HepG2 (cell line): ENCODE data around the gene DNAJB12. TPM values are rescaled to one million over a fixed set of nuclear protein-coding genes. Genes with fewer than 3 reads are reported as not detected.

ENCODE experiments used
- ATAC-seq: fragments of 200-7000 bp; cut with Tn5 transposase; 3 replicates; pipeline ENCODE4 v1.9.1; 2020; ENCODE audit warnings: mild to moderate bottlenecking, moderate library complexity
- BruUV-seq: library from RNA; stranded (reverse); fragments of 400-500 nt; replicated peaks from 2 replicates; lab custom pipeline; 2021; lab: Mats Ljungman, UMichigan
- CTCF ChIA-PET: fragments of 300-600 bp; formaldehyde crosslinking; extraction: SDS; loops from one replicate; lab custom pipeline; 2021; ENCODE audit warnings: low total read pairs, inconsistent platforms, low intra/inter-chr PET ratio; lab: Yijun Ruan, JAX
- POLR2A ChIA-PET: fragments of 350-600 bp; sonication (Branson Sonifier 250); formaldehyde crosslinking; loops from one replicate; lab custom pipeline; 2020; ENCODE audit warnings: antibody characterized with exemption, inconsistent platforms; lab: Yijun Ruan, JAX
- DNase-seq: peaks from one replicate; pipeline ENCODE4 v3.0.0-alpha.2; 2015; ENCODE audit warnings: low spot score
- FAIRE-seq: peaks from 3 replicates; lab custom pipeline; 2011; peaks lifted over from hg19 to GRCh38; lab: Jason Lieb, UNC
- H2AFZ ChIP-seq: one replicate; pipeline ENCODE4 v1.6.1; 2011; ENCODE audit warnings: low read length, inconsistent platforms
- H3K27ac ChIP-seq: fragments of 300-600 bp; 3 replicates; pipeline ENCODE4 v1.8.0; 2011; ENCODE audit warnings: mixed run types, mild to moderate bottlenecking, mixed read lengths, low read length, inconsistent platforms; ENCODE audit not compliant: insufficient read depth; ENCODE audit errors: extremely low read length
- H3K27me3 ChIP-seq, 2 experiments: fragments of 200-600 bp in 1 of 2; 2 replicates in 1 of 2; 3 replicates in 1 of 2; pipeline versions ENCODE4 v1.6.0 to v1.8.0; 2011; ENCODE audit warnings: low read length in 2 of 2, mild to moderate bottlenecking in 2 of 2, moderate library complexity in 2 of 2, inconsistent platforms in 1 of 2; ENCODE audit not compliant: insufficient read depth in 2 of 2, control insufficient read depth in 1 of 2
- H3K36me3 ChIP-seq, 2 experiments: fragments of 200-600 bp in 1 of 2; replicated peaks in 1 of 2; 2 replicates in 1 of 2; 3 replicates in 1 of 2; pipeline versions ENCODE4 v1.5.1 to v1.8.0; 2011; ENCODE audit warnings: low read length in 2 of 2, inconsistent platforms in 1 of 2; ENCODE audit not compliant: insufficient read depth in 2 of 2, control insufficient read depth in 1 of 2
- H3K4me1 ChIP-seq: 2 replicates; pipeline ENCODE4 v1.5.1; 2012; ENCODE audit warnings: low read length, inconsistent platforms; ENCODE audit not compliant: insufficient read depth
- H3K4me2 ChIP-seq: 2 replicates; pipeline ENCODE4 v1.6.0; 2011; ENCODE audit warnings: low read depth, low read length, inconsistent platforms
- H3K4me3 ChIP-seq, 3 experiments: fragments of 200-600 bp in 1 of 3; sonication (generic), shearing (Covaris generic) in 1 of 3; replicated peaks in 1 of 3; 2 replicates each; pipeline ENCODE4 v1.5.1; 2011 to 2016; ENCODE audit warnings: low read length in 3 of 3, inconsistent platforms in 2 of 3, low read depth in 2 of 3, mild to moderate bottlenecking in 2 of 3, control low read depth in 1 of 3, mixed read lengths in 1 of 3; ENCODE audit not compliant: insufficient read depth in 1 of 3
- H3K79me2 ChIP-seq: one replicate; pipeline ENCODE4 v1.6.1; 2011; ENCODE audit warnings: low read length, inconsistent platforms; ENCODE audit not compliant: insufficient read depth
- H3K9ac ChIP-seq: 2 replicates; pipeline ENCODE4 v1.6.0; 2011; ENCODE audit warnings: mild to moderate bottlenecking, low read depth, low read length, inconsistent platforms; ENCODE audit not compliant: insufficient read depth
- H3K9me3 ChIP-seq: 2 replicates; pipeline ENCODE4 v1.5.1; 2012; ENCODE audit warnings: mild to moderate bottlenecking, low read length
- H4K20me1 ChIP-seq: 2 replicates; pipeline ENCODE4 v1.6.0; 2011; ENCODE audit warnings: inconsistent platforms, mild to moderate bottlenecking, low read length, moderate library complexity; ENCODE audit not compliant: insufficient read depth
- ARID2 ChIP-seq: sonication (generic); formaldehyde crosslinking; IDR thresholded peaks from 2 replicates; pipeline ENCODE4 v1.8.1; 2022; ENCODE audit warnings: mild to moderate bottlenecking, missing genetic modification reagents, borderline replicate concordance
- ELF3 ChIP-seq: IDR thresholded peaks from 2 replicates; pipeline ENCODE4 v1.6.1; 2016; ENCODE audit warnings: missing genetic modification reagents, missing compliant biosample characterization
- HOXA3 ChIP-seq: sonication (generic); formaldehyde crosslinking; IDR thresholded peaks from 2 replicates; pipeline ENCODE4 v1.5.0; 2020; ENCODE audit warnings: missing genetic modification reagents
- MXI1 ChIP-seq: IDR thresholded peaks from 3 replicates; pipeline ENCODE4 v1.6.1; 2012; ENCODE audit warnings: low read depth, low read length, inconsistent platforms, borderline replicate concordance
- SMARCC2 ChIP-seq: fragments of 450-650 bp; IDR thresholded peaks from 2 replicates; pipeline ENCODE4 v1.6.1; 2017; ENCODE audit warnings: antibody characterized with exemption, mild to moderate bottlenecking
- SMARCE1 ChIP-seq: fragments of 450-650 bp; IDR thresholded peaks from 2 replicates; pipeline ENCODE4 v1.6.1; 2017; ENCODE audit warnings: borderline replicate concordance
- TBX2 ChIP-seq: sonication (generic); formaldehyde crosslinking; IDR thresholded peaks from 2 replicates; pipeline ENCODE4 v1.5.0; 2020; ENCODE audit warnings: missing genetic modification reagents, mild to moderate bottlenecking, borderline replicate concordance
- ZBTB40 ChIP-seq, 2 experiments: fragments of 450-650 bp in 1 of 2; sonication (generic) in 1 of 2; formaldehyde crosslinking in 1 of 2; IDR thresholded peaks; 2 replicates each; pipeline versions ENCODE4 v1.6.1 to v1.8.0; 2016 to 2022; ENCODE audit warnings: antibody characterized with exemption in 1 of 2, mild to moderate bottlenecking in 1 of 2, missing genetic modification reagents in 1 of 2
- ZNF251 ChIP-seq: sonication (generic); formaldehyde crosslinking; IDR thresholded peaks from 2 replicates; pipeline ENCODE4 v1.9.0; 2021; ENCODE audit warnings: mild to moderate bottlenecking, missing genetic modification reagents
- ZNF556 ChIP-seq: sonication (generic); formaldehyde crosslinking; IDR thresholded peaks from 2 replicates; pipeline ENCODE4 v1.4.0; 2020; ENCODE audit warnings: mild to moderate bottlenecking, missing genetic modification reagents, borderline replicate concordance
- ZNF567 ChIP-seq: sonication (generic); formaldehyde crosslinking; IDR thresholded peaks from 2 replicates; pipeline ENCODE4 v1.8.1; 2023; ENCODE audit warnings: mild to moderate bottlenecking, missing genetic modification reagents, borderline replicate concordance
- ZNF570 ChIP-seq: sonication (generic); formaldehyde crosslinking; IDR thresholded peaks from 2 replicates; pipeline ENCODE4 v1.4.0; 2020; ENCODE audit warnings: mild to moderate bottlenecking, missing genetic modification reagents, borderline replicate concordance
- ZNF772 ChIP-seq: sonication (generic); formaldehyde crosslinking; IDR thresholded peaks from 2 replicates; pipeline ENCODE4 v1.5.0; 2020; ENCODE audit warnings: mild to moderate bottlenecking, missing genetic modification reagents
- ZNF841 ChIP-seq: sonication (generic); formaldehyde crosslinking; IDR thresholded peaks from 2 replicates; pipeline ENCODE4 v1.8.1; 2023; ENCODE audit warnings: missing genetic modification reagents, borderline replicate concordance
- WGBS: methylation state at CpG from one replicate; pipeline ENCODE4 v1.1.6; 2017; ENCODE audit warnings: low lambda C conversion rate; 5-methylcytosine and 5-hydroxymethylcytosine counted together
- in situ Hi-C: cut with HindIII; loops from 2 replicates; pipeline ENCODE4 v1.10.0; 2017; ENCODE audit warnings: low pct_unique_long_range_greater_than_20kb; ENCODE audit not compliant: extremely low pct_ligation_motif_present
- intact Hi-C: fragments of 100-400 bp; cut with micrococcal nuclease; formaldehyde crosslinking; loops from one replicate; pipeline ENCODE4 v1.10.0; 2022; ENCODE audit not compliant: unreplicated experiment
- polyA plus RNA-seq, 8 experiments: library from polyadenylated mRNA; depleted of rRNA in 3 of 8; stranded (reverse) in 7 of 8; unstranded in 1 of 8; fragments of >200 nt; fragmentation: Illumina TruSeq in 4 of 8; extraction: Trizol in 4 of 8; gene quantifications; 2 replicates each; pipeline versions ENCODE4 v1.2.1 to v1.2.3, GENCODE V29; 2011 to 2016; ENCODE audit warnings: low read depth in 4 of 8, missing spikeins in 1 of 8, mixed read lengths in 1 of 8; ENCODE audit not compliant: insufficient read depth in 1 of 8
- total RNA-seq, 5 experiments: library from RNA; depleted of rRNA; stranded (reverse); fragments of >200 nt; fragmentation: Illumina TruSeq; extraction: Trizol; gene quantifications; 2 replicates each; pipeline ENCODE4 v1.2.3, GENCODE V29; 2016; ENCODE audit warnings: low read depth in 1 of 5

The DNAJB12 gene
- total and polyA plus RNA-seq, 2 of the 13 experiments (the other 11 are each of a cell fraction or from before 2014, with no cell fraction given): 10.8 to 18.2 TPM

- DNase-seq (peak; percentile 86), FAIRE-seq (peak; percentile 51), ATAC-seq (peak; percentile 72)
- BruUV-seq: no TSS peak
- 0% methylated on average over 2 of the region's 60 CpGs for WGBS
- CTCF ChIA-PET: no interaction called here
- intact Hi-C loops (loop anchor here (2.0 to 10.0 kb wide), 2 partner anchors 47 to 95 kb away; partner anchors contain the start of gene DDIT4), in situ Hi-C loops (no loop called here)
- Histone ChIP-seq H3K4me3 (peak overlapping the region; percentile 54 to 75 (median 55)), H3K4me1 (peaks cover 94% of the 10 kb centered on the region), H3K36me3 (no peaks in the 10 kb centered on the region), H3K27ac (peak overlapping the region; percentile 98), H4K20me1 (no peaks in the 10 kb centered on the region), H3K27me3 (no peaks in the 10 kb centered on the region), H3K9ac (peak overlapping the region; percentile 84), H2AFZ (no peak overlapping the region), H3K4me2 (peak overlapping the region; percentile 98), H3K9me3 (no peaks in the 10 kb centered on the region), H3K79me2 (no peaks in the 10 kb centered on the region)
- POLR2A ChIA-PET: interaction anchor here (0.6 to 8.1 kb wide), 14 partner anchors 10 to 354 kb away, joined by 3 to 322 read pairs (median 8); partner anchors contain the start of genes ANAPC16, ASCC1 and DDIT4
- TF ChIP-seq ZBTB40 (IDR thresholded peaks at IDR 0.05) (no peak), ZBTB40 (CRISPR knock-in tag; IDR thresholded peaks at IDR 0.05) (peak; percentile 22; the same call in 1 of the 2 replicates), MXI1 (peak; percentile 90; the same call in 2 of the 3 replicates), SMARCC2 (no peak), SMARCE1 (no peak), ZNF567 (CRISPR knock-in tag) (peak; percentile 90; the same call in 1 of the 2 replicates), HOXA3 (CRISPR knock-in tag) (peak; percentile 89), TBX2 (CRISPR knock-in tag) (peak; percentile 85; the same call in 1 of the 2 replicates), ELF3 (peak; percentile 68; the same call in 1 of the 2 replicates), ZNF570 (CRISPR knock-in tag) (0 out of 2 replicates have a peak, but pooled peaks have one; percentile 30), ZNF841 (CRISPR knock-in tag) (no peak; the same call in 1 of the 2 replicates), ZNF772 (peak; percentile 16; the same call in 1 of the 2 replicates), ARID2 (CRISPR knock-in tag) (0 out of 2 replicates have a peak, but pooled peaks have one; percentile 29), ZNF251 (no peak), ZNF556 (CRISPR knock-in tag) (no peak)
These were observed 35.1 kb downstream of the DNAJB12 start for GRCh38 chr10:72319416-72320254.
